SHP77 treated with DMSO at 0.1 percent for 48 hours (cell line): ENCODE measurements around the gene ZSWIM4.

ENCODE experiments used
- DNase-seq: peaks from one replicate; lab custom pipeline; 2025; lab: John Stamatoyannopoulos, UW

ZSWIM4 gene

GRCh38 chr19:13812544-13812943 is 17.3 kb downstream of the ZSWIM4 start:
- no peak for DNase-seq

GRCh38 chr19:13813147-13813546 is 17.9 kb downstream of the ZSWIM4 start:
- no peak for DNase-seq

GRCh38 chr19:13814550-13814949 is 19.3 kb downstream of the ZSWIM4 start:
- no peak for DNase-seq

- DNase-seq = no peak
Observed at GRCh38 chr19:13817018-13817614, 21.9 kb downstream of the ZSWIM4 start.

- DNase-seq = no peak
Observed at GRCh38 chr19:13817615-13818371, 22.6 kb downstream of the ZSWIM4 start.

GRCh38 chr19:13819238-13819637 is 24.0 kb downstream of the ZSWIM4 start:
- DNase-seq = no peak

GRCh38 chr19:13821292-13821691 is 26.0 kb downstream of the ZSWIM4 start:
- DNase-seq = no peak

GRCh38 chr19:13823256-13823655 is 28.0 kb downstream of the ZSWIM4 start:
- no peak for DNase-seq

GRCh38 chr19:13823901-13824300 is 28.7 kb downstream of the ZSWIM4 start:
- no peak for DNase-seq

GRCh38 chr19:13824703-13825102 is 29.5 kb downstream of the ZSWIM4 start:
- DNase-seq = no peak

- DNase-seq = no peak
Observed at GRCh38 chr19:13825489-13826441, 30.5 kb downstream of the ZSWIM4 start.

GRCh38 chr19:13826652-13827235 is 31.5 kb downstream of the ZSWIM4 start:
- no peak for DNase-seq

GRCh38 chr19:13827656-13828055 is 32.4 kb downstream of the ZSWIM4 start:
- no peak for DNase-seq

GRCh38 chr19:13830114-13830740 is 35.0 kb downstream of the ZSWIM4 start:
- DNase-seq = no peak

GRCh38 chr19:13830741-13831536 is 35.7 kb downstream of the ZSWIM4 start:
- no peak for DNase-seq

GRCh38 chr19:13831537-13832467 is 36.6 kb downstream of the ZSWIM4 start:
- no peak for DNase-seq

GRCh38 chr19:13833330-13834243 is 38.3 kb downstream of the ZSWIM4 start:
- DNase-seq = peak; percentile 77

GRCh38 chr19:13834244-13835069 is 39.2 kb downstream of the ZSWIM4 start:
- no peak for DNase-seq
